ENCODE data around the gene SPANXN4.

- TF ChIP-seq FOXA1 (IDR thresholded peaks at IDR 0.05) (no peak), ARNT (IDR thresholded peaks at IDR 0.05) (no peak), BHLHE40 (IDR thresholded peaks at IDR 0.05; ENCODE audit: borderline replicate concordance) (no peak), TARDBP (IDR thresholded peaks at IDR 0.05) (no peak), ZNF384 (IDR thresholded peaks at IDR 0.05) (no peak), FOXM1 (IDR thresholded peaks at IDR 0.05; ENCODE audit: borderline replicate concordance) (no peak), SUZ12 (IDR thresholded peaks at IDR 0.05) (no peak), ELF4 (IDR thresholded peaks at IDR 0.05) (no peak), SP1 (IDR thresholded peaks at IDR 0.05) (no peak), NFRKB (IDR thresholded peaks at IDR 0.05) (no peak), HDGF (IDR thresholded peaks at IDR 0.05; ENCODE audit: borderline replicate concordance) (no peak), CTBP1 (IDR thresholded peaks at IDR 0.05; ENCODE audit: borderline replicate concordance) (no peak), FOXK2 (IDR thresholded peaks at IDR 0.05) (no peak)
Measured at GRCh38 chrX:143017272-143017671, 8.5 kb upstream of the SPANXN4 start.
